Measurements from ENCODE around the gene GALNTL6. TPM values are rescaled to one million over a fixed set of nuclear protein-coding genes. Genes with fewer than 3 reads are reported as not detected.

GALNTL6 gene
- total RNA-seq, 1 experiment from 2014 or later: not detected

DNA sequence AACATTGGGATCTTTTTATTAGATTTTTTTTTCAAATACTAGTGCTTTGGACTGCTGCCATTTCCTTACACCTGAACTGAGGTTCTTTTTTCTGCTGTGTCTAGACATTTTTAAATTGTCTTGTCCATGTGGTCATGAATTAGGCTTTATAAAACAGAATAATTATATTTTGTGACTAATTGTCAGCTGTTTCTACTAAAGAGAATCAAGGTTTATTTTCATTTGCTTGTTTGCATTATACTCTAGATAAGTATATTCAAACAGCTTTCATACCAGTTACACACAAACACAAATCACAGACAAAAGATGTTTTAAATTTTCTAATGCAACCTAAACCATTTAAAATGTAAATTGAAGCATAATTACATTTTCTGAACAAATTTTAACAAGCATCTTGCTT is 194.7 kb downstream of the GALNTL6 start:
- H3K27me3 Mint-ChIP-seq (ENCODE audit: low read depth): peaks cover 14% of the 10 kb centered on the region

More for the DNA sequence above, 194.7 kb downstream of the GALNTL6 start:
- Mint-ChIP-seq H3K27ac (no peak overlapping the region), H3K36me3 (ENCODE audit: insufficient read depth in 1 of 3, low read depth in 3 of 3) (no peaks in the 10 kb centered on the region; a peak in 1 of 7 replicates), H3K4me1 (peaks cover 27 to 43% of the 10 kb centered on the region in 2 experiments), H3K4me3 (no peak overlapping the region), H3K9me3 (no peaks in the 10 kb centered on the region)
- no peak overlapping the region for H4K91ac ChIP-seq (ENCODE audit: insufficient read length, low read depth, low read length)
- DNase-seq: no peak
- no peak overlapping the region for H3T11ph ChIP-seq (ENCODE audit: low read length)
- H2BK120ac ChIP-seq (ENCODE audit: low read depth, low read length, poor library complexity, severe bottlenecking): no peak overlapping the region
- no peak overlapping the region for H2BK20ac ChIP-seq (ENCODE audit: low read depth, low read length, poor library complexity, severe bottlenecking)
- H3K23ac ChIP-seq (ENCODE audit: insufficient read length, low read depth, low read length): no peak overlapping the region
- no peak overlapping the region for H2BK15ac ChIP-seq (ENCODE audit: low read depth, low read length)
- H3K4me2 ChIP-seq (ENCODE audit: insufficient read depth, insufficient read length, low read length): no peak overlapping the region
- no peak overlapping the region for H2BK12ac ChIP-seq (ENCODE audit: insufficient read length, low read depth, low read length)
- H3K9me3 ChIP-seq (ENCODE audit: control insufficient read depth, low read depth, low read length): no peaks in the 10 kb centered on the region
- no peak overlapping the region for H3K14ac ChIP-seq (ENCODE audit: insufficient read depth, low read length)
- no peak overlapping the region for H4K8ac ChIP-seq (replicated peaks; ENCODE audit: insufficient read length, low read depth, low read length)
- H3K9ac ChIP-seq (ENCODE audit: extremely low read depth, insufficient read length, low read length): no peak overlapping the region
- peaks cover 2% of the 10 kb centered on the region; the same call in 1 of the 2 replicates for H3K4me1 ChIP-seq (ENCODE audit: insufficient read depth, low read length)
- no peak overlapping the region for H2BK5ac ChIP-seq (ENCODE audit: insufficient read length, low read length)
- H3K27ac ChIP-seq (ENCODE audit: insufficient read length, low read depth, low read length): no peak overlapping the region
- H4K20me1 ChIP-seq (ENCODE audit: control insufficient read depth, insufficient read depth, insufficient read length): no peaks in the 10 kb centered on the region
- H2AFZ ChIP-seq (ENCODE audit: low read length): no peak overlapping the region
- no peaks in the 10 kb centered on the region for H3K79me1 ChIP-seq (ENCODE audit: insufficient read depth, low read depth, low read length, poor library complexity, severe bottlenecking)
- TF ChIP-seq, protein P1, sequence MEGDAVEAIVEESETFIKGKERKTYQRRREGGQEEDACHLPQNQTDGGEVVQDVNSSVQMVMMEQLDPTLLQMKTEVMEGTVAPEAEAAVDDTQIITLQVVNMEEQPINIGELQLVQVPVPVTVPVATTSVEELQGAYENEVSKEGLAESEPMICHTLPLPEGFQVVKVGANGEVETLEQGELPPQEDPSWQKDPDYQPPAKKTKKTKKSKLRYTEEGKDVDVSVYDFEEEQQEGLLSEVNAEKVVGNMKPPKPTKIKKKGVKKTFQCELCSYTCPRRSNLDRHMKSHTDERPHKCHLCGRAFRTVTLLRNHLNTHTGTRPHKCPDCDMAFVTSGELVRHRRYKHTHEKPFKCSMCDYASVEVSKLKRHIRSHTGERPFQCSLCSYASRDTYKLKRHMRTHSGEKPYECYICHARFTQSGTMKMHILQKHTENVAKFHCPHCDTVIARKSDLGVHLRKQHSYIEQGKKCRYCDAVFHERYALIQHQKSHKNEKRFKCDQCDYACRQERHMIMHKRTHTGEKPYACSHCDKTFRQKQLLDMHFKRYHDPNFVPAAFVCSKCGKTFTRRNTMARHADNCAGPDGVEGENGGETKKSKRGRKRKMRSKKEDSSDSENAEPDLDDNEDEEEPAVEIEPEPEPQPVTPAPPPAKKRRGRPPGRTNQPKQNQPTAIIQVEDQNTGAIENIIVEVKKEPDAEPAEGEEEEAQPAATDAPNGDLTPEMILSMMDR (conservative IDR thresholded peaks at IDR 0.05): no peak
- no peaks in the 10 kb centered on the region; the same call in 1 of the 2 replicates for H3K27me3 ChIP-seq (ENCODE audit: insufficient read depth, low read length)
- H3K4ac ChIP-seq (ENCODE audit: low read depth, low read length): no peak overlapping the region
- H3K79me2 ChIP-seq (ENCODE audit: insufficient read depth, low read length): no peaks in the 10 kb centered on the region
- H4K5ac ChIP-seq (ENCODE audit: insufficient read length, low read depth, low read length): no peak overlapping the region
- H3K56ac ChIP-seq (ENCODE audit: insufficient read length, low read depth, low read length): no peak overlapping the region
- no peak overlapping the region for H3K18ac ChIP-seq (ENCODE audit: insufficient read length, low read depth, low read length)
- no peak overlapping the region for H2AK5ac ChIP-seq (ENCODE audit: insufficient read length, low read length)
- no peaks in the 10 kb centered on the region for H3K23me2 ChIP-seq (ENCODE audit: insufficient read length, low read depth, low read length, poor library complexity, severe bottlenecking)
